HEK293 (cell line): Measurements from ENCODE around the gene CDKAL1.
"Not testable (repeated sequence)": the region's sequence is repeated elsewhere in the genome, so short reads cannot be mapped to it uniquely, and the experiment has no call there.

Source experiments
- CTCF ChIA-PET: fragments of 350-600 bp; formaldehyde crosslinking; extraction: SDS; loops from one replicate; lab custom pipeline; 2021; ENCODE audit warnings: antibody characterized with exemption; lab: Yijun Ruan, JAX
- POLR2A ChIA-PET: fragments of 300-600 bp; formaldehyde crosslinking; extraction: SDS; loops from one replicate; lab custom pipeline; 2020; ENCODE audit warnings: antibody characterized with exemption, inconsistent platforms; lab: Yijun Ruan, JAX
- H3K27ac ChIP-seq: fragments of 200-500 bp; sonication (Bioruptor generic); 2 replicates; pipeline ENCODE4 v1.5.1; 2014; ENCODE audit warnings: low read depth, low read length, control low read depth, inconsistent platforms; ENCODE audit errors: extremely low read depth
- H3K36me3 ChIP-seq, 2 experiments: fragments of 200-500 bp in 1 of 2; sonication (Bioruptor generic) in 1 of 2; 1 replicate in 1 of 2; 2 replicates in 1 of 2; pipeline ENCODE4 v1.5.1; 2014 to 2017; ENCODE audit warnings: inconsistent platforms in 2 of 2, low read length in 2 of 2; ENCODE audit not compliant: control insufficient read depth in 2 of 2, insufficient read depth in 1 of 2
- H3K4me1 ChIP-seq: fragments of 200-500 bp; sonication (Bioruptor generic); 2 replicates; pipeline ENCODE4 v1.5.1; 2014; ENCODE audit warnings: mild to moderate bottlenecking, low read length, inconsistent platforms; ENCODE audit not compliant: control insufficient read depth, insufficient read depth
- H3K4me3 ChIP-seq: 2 replicates; pipeline ENCODE4 v1.5.1; 2011; ENCODE audit warnings: low read depth, mild to moderate bottlenecking, control low read depth, low read length, moderate library complexity
- H3K9me3 ChIP-seq: fragments of 200-500 bp; sonication (Bioruptor generic); 2 replicates; pipeline ENCODE4 v1.5.1; 2014; ENCODE audit warnings: low read depth, low read length, inconsistent platforms; ENCODE audit not compliant: control insufficient read depth, insufficient read depth
- GLIS2 ChIP-seq: fragments of 450-650 bp; formaldehyde crosslinking; IDR thresholded peaks from 2 replicates; pipeline ENCODE4 v1.5.1; 2016; ENCODE audit warnings: missing biosample characterization, missing genetic modification characterization
- HOXA7 ChIP-seq: sonication (generic); formaldehyde crosslinking; IDR thresholded peaks from 2 replicates; pipeline ENCODE4 v1.8.1; 2022; ENCODE audit warnings: missing genetic modification reagents, borderline replicate concordance
- KLF10 ChIP-seq: fragments of 450-650 bp; IDR thresholded peaks from 2 replicates; pipeline ENCODE4 v1.5.1; 2018; ENCODE audit warnings: missing biosample characterization, mild to moderate bottlenecking, missing genetic modification characterization
- KLF9 ChIP-seq: fragments of 450-650 bp; formaldehyde crosslinking; IDR thresholded peaks from 2 replicates; pipeline ENCODE4 v1.5.1; 2016; ENCODE audit warnings: missing biosample characterization, missing genetic modification characterization, low read depth
- SALL2 ChIP-seq: fragments of 450-650 bp; formaldehyde crosslinking; IDR thresholded peaks from 2 replicates; pipeline ENCODE4 v1.5.0; 2017; ENCODE audit warnings: missing biosample characterization, mild to moderate bottlenecking, missing genetic modification characterization, borderline replicate concordance
- SCRT2 ChIP-seq: fragments of 450-650 bp; formaldehyde crosslinking; IDR thresholded peaks from 2 replicates; pipeline ENCODE4 v1.5.1; 2016; ENCODE audit warnings: missing biosample characterization, missing genetic modification characterization
- YY1 ChIP-seq: fragments of 450-650 bp; formaldehyde crosslinking; IDR thresholded peaks from 2 replicates; pipeline ENCODE4 v1.5.1; 2018; ENCODE audit warnings: missing biosample characterization, missing genetic modification characterization
- ZBTB48 ChIP-seq: fragments of 450-650 bp; formaldehyde crosslinking; IDR thresholded peaks from 2 replicates; pipeline ENCODE4 v1.5.1; 2016; ENCODE audit warnings: missing biosample characterization, missing genetic modification characterization
- ZBTB8A ChIP-seq: fragments of 450-650 bp; formaldehyde crosslinking; IDR thresholded peaks from 2 replicates; pipeline ENCODE4 v1.5.1; 2016; ENCODE audit warnings: missing biosample characterization, missing genetic modification characterization
- ZFP37 ChIP-seq: fragments of 450-650 bp; formaldehyde crosslinking; IDR thresholded peaks from 2 replicates; pipeline ENCODE4 v1.5.1; 2016; ENCODE audit warnings: missing biosample characterization, missing genetic modification characterization
- ZNF10 ChIP-seq: fragments of 450-650 bp; formaldehyde crosslinking; IDR thresholded peaks from 2 replicates; pipeline ENCODE4 v1.5.1; 2017; ENCODE audit warnings: missing biosample characterization, missing genetic modification characterization
- ZNF140 ChIP-seq: fragments of 450-650 bp; formaldehyde crosslinking; IDR thresholded peaks from 2 replicates; pipeline ENCODE4 v1.5.1; 2016; ENCODE audit warnings: missing biosample characterization, missing genetic modification characterization
- ZNF175 ChIP-seq: fragments of 450-650 bp; formaldehyde crosslinking; IDR thresholded peaks from 2 replicates; pipeline ENCODE4 v1.5.1; 2016; ENCODE audit warnings: missing biosample characterization, missing genetic modification characterization
- ZNF302 ChIP-seq: fragments of 450-650 bp; formaldehyde crosslinking; IDR thresholded peaks from 2 replicates; pipeline ENCODE4 v1.5.1; 2016; ENCODE audit warnings: missing biosample characterization, missing genetic modification characterization, low read depth
- ZNF391 ChIP-seq: fragments of 450-650 bp; formaldehyde crosslinking; IDR thresholded peaks from 2 replicates; pipeline ENCODE4 v1.5.1; 2016; ENCODE audit warnings: low read depth, missing biosample characterization, missing genetic modification characterization, borderline replicate concordance
- ZNF394 ChIP-seq: fragments of 450-650 bp; formaldehyde crosslinking; IDR thresholded peaks from 2 replicates; pipeline ENCODE4 v1.5.1; 2016; ENCODE audit warnings: missing biosample characterization, missing genetic modification characterization, mild to moderate bottlenecking, moderate library complexity, borderline replicate concordance
- ZNF416 ChIP-seq: fragments of 450-650 bp; formaldehyde crosslinking; IDR thresholded peaks from 2 replicates; pipeline ENCODE4 v1.5.1; 2016; ENCODE audit warnings: missing biosample characterization, missing genetic modification characterization
- ZNF558 ChIP-seq: fragments of 450-650 bp; formaldehyde crosslinking; IDR thresholded peaks from 2 replicates; pipeline ENCODE4 v1.5.1; 2016; ENCODE audit warnings: missing biosample characterization, missing genetic modification characterization
- ZNF624 ChIP-seq: fragments of 450-650 bp; formaldehyde crosslinking; IDR thresholded peaks from 2 replicates; pipeline ENCODE4 v1.5.1; 2017; ENCODE audit warnings: missing biosample characterization, missing genetic modification characterization
- ZNF707 ChIP-seq: fragments of 450-650 bp; formaldehyde crosslinking; IDR thresholded peaks from 2 replicates; pipeline ENCODE4 v1.5.1; 2016; ENCODE audit warnings: missing biosample characterization, missing genetic modification characterization
- ZNF791 ChIP-seq: fragments of 450-650 bp; formaldehyde crosslinking; IDR thresholded peaks from 2 replicates; pipeline ENCODE4 v1.5.1; 2016; ENCODE audit warnings: missing biosample characterization, missing genetic modification characterization
- ZNF843 ChIP-seq: fragments of 450-650 bp; formaldehyde crosslinking; IDR thresholded peaks from 2 replicates; pipeline ENCODE4 v1.5.1; 2016; ENCODE audit warnings: missing biosample characterization, missing genetic modification characterization
- TF ChIP-seq, protein P1 (sequence below): fragments of 450-650 bp; formaldehyde crosslinking; IDR thresholded peaks from 2 replicates; pipeline ENCODE4 v1.5.1; 2016; ENCODE audit warnings: missing biosample characterization, missing genetic modification characterization
- TF ChIP-seq, protein P2 (sequence below): fragments of 450-650 bp; formaldehyde crosslinking; IDR thresholded peaks from 2 replicates; pipeline ENCODE4 v1.5.1; 2016; ENCODE audit warnings: missing biosample characterization, missing genetic modification characterization
- TF ChIP-seq, protein P3 (sequence below): fragments of 450-650 bp; formaldehyde crosslinking; IDR thresholded peaks from 2 replicates; pipeline ENCODE4 v1.5.1; 2016; ENCODE audit warnings: missing biosample characterization, missing genetic modification characterization
- TF ChIP-seq, protein P4 (sequence below): fragments of 450-650 bp; formaldehyde crosslinking; IDR thresholded peaks from 2 replicates; pipeline ENCODE4 v1.5.1; 2016; ENCODE audit warnings: missing biosample characterization, missing genetic modification characterization

The CDKAL1 gene

DNA sequence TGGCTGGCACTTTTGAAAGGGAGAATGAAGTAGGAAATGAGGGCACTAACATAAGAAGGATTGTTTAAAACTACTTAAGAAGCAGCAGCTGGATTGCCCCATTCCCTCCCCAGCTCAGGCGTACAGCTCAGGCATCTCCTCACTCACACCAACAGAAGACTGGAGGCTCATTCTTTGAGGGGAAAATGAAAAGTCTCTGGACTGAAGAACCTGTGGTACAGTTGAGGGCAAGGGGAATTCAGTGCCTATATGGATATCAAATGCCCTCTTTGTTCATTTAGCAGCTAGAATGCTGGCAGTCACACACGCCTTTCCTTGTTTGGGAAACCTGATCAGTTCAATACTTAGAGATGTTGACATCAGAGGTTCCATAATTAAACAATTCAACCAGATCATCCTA is 557.2 kb downstream of the CDKAL1 start:
- H3K4me3 ChIP-seq, result no peak overlapping the region
- no peak for TF ChIP-seq SALL2 (tag by site-specific recombination)
- no peak for TF ChIP-seq ZBTB48 (tag by site-specific recombination)
- no peak for TF ChIP-seq ZNF140 (tag by site-specific recombination)
- TF ChIP-seq ZFP37 (tag by site-specific recombination), result no peak
- TF ChIP-seq ZNF10 (tag by site-specific recombination), result no peak
- TF ChIP-seq, protein P1, sequence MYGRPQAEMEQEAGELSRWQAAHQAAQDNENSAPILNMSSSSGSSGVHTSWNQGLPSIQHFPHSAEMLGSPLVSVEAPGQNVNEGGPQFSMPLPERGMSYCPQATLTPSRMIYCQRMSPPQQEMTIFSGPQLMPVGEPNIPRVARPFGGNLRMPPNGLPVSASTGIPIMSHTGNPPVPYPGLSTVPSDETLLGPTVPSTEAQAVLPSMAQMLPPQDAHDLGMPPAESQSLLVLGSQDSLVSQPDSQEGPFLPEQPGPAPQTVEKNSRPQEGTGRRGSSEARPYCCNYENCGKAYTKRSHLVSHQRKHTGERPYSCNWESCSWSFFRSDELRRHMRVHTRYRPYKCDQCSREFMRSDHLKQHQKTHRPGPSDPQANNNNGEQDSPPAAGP (tag by site-specific recombination), result no peak
- no peak for TF ChIP-seq ZNF394
- no peak for TF ChIP-seq HOXA7 (CRISPR knock-in tag)
- TF ChIP-seq ZNF558 (tag by site-specific recombination), result no peak
- TF ChIP-seq ZNF791 (tag by site-specific recombination), result no peak
- TF ChIP-seq ZNF624 (tag by site-specific recombination), result no peak
- TF ChIP-seq SCRT2 (tag by site-specific recombination), result no peak
- TF ChIP-seq YY1, result no peak
- TF ChIP-seq ZNF707 (tag by site-specific recombination), result no peak
- H3K27ac ChIP-seq, result no peak overlapping the region
- CTCF ChIA-PET, result no interaction called here
- H3K36me3 ChIP-seq, result no peaks in the 10 kb centered on the region
- POLR2A ChIA-PET, result no interaction called here
- H3K9me3 ChIP-seq, result no peaks in the 10 kb centered on the region
- H3K4me1 ChIP-seq, result no peaks in the 10 kb centered on the region

DNA sequence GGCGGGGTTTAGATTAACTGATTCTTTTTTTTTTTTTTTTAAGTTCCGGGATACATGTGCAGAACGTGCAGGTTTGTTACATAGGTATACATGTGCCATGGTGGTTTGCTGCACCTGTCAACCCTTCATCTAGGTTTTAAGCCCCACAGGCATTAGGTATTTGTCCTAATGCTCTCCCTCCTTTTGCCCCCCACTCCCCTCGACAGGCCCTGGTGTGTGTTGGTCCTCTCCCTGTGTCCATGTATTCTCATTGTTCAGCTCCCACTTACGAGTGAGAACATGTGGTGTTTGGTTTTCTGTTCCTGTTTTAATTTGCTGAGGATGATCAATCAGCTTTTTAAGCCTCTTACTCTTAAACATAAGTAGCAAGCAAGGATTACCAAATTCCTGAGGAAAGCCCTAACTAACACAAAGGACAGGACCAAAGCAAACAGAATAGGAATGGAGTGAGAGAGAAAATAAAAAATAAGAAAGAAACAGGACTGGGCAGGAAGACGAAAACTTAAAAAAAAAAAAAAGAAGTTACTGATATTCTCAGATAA is 558.0 kb downstream of the CDKAL1 start:
- H3K4me1 ChIP-seq, H3K36me3 ChIP-seq, H3K4me3 ChIP-seq, CTCF ChIA-PET, H3K27ac ChIP-seq, H3K9me3 ChIP-seq, POLR2A ChIA-PET: not testable (repeated sequence)

DNA sequence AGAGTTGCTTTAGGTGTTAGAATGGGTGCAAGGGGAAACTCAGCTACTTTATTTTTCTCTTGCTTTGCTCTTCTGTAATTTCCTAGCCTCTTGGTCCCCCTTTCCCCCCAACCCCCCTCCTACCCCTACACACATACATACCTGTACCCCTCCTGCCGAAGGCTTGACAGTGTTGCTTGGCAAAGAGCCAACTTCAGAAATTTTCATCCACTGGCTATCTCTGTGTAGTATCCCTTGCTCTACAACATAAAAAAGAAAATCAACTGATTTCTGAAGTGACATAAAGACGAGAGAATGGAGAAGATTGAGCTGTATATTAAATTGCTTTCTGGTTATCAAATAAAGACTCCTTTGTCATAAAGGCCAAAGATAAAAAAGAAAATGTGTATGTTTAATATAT is 561.2 kb downstream of the CDKAL1 start:
- CTCF ChIA-PET, result interaction anchor here (0.7 kb wide), 1 partner anchor 173 kb away, joined by 3 read pairs; no protein-coding TSS in a partner anchor
- H3K27ac ChIP-seq, result no peak overlapping the region
- POLR2A ChIA-PET, result no interaction called here
- TF ChIP-seq ZNF416 (tag by site-specific recombination), result no peak
- TF ChIP-seq GLIS2 (tag by site-specific recombination), result no peak
- no peak for TF ChIP-seq KLF10 (tag by site-specific recombination)
- TF ChIP-seq, protein P2, sequence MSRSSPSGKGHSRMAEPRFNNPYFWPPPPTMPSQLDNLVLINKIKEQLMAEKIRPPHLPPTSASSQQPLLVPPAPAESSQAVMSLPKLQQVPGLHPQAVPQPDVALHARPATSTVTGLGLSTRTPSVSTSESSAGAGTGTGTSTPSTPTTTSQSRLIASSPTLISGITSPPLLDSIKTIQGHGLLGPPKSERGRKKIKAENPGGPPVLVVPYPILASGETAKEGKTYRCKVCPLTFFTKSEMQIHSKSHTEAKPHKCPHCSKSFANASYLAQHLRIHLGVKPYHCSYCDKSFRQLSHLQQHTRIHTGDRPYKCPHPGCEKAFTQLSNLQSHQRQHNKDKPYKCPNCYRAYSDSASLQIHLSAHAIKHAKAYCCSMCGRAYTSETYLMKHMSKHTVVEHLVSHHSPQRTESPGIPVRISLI (tag by site-specific recombination), result no peak
- no peak for TF ChIP-seq KLF9
- no peak for TF ChIP-seq ZBTB8A (tag by site-specific recombination)
- TF ChIP-seq ZNF843 (tag by site-specific recombination), result no peak
- no peak for TF ChIP-seq ZNF302 (tag by site-specific recombination)
- TF ChIP-seq, protein P3, sequence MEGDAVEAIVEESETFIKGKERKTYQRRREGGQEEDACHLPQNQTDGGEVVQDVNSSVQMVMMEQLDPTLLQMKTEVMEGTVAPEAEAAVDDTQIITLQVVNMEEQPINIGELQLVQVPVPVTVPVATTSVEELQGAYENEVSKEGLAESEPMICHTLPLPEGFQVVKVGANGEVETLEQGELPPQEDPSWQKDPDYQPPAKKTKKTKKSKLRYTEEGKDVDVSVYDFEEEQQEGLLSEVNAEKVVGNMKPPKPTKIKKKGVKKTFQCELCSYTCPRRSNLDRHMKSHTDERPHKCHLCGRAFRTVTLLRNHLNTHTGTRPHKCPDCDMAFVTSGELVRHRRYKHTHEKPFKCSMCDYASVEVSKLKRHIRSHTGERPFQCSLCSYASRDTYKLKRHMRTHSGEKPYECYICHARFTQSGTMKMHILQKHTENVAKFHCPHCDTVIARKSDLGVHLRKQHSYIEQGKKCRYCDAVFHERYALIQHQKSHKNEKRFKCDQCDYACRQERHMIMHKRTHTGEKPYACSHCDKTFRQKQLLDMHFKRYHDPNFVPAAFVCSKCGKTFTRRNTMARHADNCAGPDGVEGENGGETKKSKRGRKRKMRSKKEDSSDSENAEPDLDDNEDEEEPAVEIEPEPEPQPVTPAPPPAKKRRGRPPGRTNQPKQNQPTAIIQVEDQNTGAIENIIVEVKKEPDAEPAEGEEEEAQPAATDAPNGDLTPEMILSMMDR, result no peak
- TF ChIP-seq ZNF391 (tag by site-specific recombination), result no peak
- no peak for TF ChIP-seq SCRT2 (tag by site-specific recombination)
- TF ChIP-seq, protein P4, sequence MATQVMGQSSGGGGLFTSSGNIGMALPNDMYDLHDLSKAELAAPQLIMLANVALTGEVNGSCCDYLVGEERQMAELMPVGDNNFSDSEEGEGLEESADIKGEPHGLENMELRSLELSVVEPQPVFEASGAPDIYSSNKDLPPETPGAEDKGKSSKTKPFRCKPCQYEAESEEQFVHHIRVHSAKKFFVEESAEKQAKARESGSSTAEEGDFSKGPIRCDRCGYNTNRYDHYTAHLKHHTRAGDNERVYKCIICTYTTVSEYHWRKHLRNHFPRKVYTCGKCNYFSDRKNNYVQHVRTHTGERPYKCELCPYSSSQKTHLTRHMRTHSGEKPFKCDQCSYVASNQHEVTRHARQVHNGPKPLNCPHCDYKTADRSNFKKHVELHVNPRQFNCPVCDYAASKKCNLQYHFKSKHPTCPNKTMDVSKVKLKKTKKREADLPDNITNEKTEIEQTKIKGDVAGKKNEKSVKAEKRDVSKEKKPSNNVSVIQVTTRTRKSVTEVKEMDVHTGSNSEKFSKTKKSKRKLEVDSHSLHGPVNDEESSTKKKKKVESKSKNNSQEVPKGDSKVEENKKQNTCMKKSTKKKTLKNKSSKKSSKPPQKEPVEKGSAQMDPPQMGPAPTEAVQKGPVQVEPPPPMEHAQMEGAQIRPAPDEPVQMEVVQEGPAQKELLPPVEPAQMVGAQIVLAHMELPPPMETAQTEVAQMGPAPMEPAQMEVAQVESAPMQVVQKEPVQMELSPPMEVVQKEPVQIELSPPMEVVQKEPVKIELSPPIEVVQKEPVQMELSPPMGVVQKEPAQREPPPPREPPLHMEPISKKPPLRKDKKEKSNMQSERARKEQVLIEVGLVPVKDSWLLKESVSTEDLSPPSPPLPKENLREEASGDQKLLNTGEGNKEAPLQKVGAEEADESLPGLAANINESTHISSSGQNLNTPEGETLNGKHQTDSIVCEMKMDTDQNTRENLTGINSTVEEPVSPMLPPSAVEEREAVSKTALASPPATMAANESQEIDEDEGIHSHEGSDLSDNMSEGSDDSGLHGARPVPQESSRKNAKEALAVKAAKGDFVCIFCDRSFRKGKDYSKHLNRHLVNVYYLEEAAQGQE (tag by site-specific recombination), result no peak
- no peak for TF ChIP-seq ZNF707 (tag by site-specific recombination)
- no peak for TF ChIP-seq ZNF175 (tag by site-specific recombination)

More for the DNA sequence above, 561.2 kb downstream of the CDKAL1 start:
- Histone ChIP-seq H3K36me3 (no peaks in the 10 kb centered on the region), H3K9me3 (no peaks in the 10 kb centered on the region), H3K4me1 (no peaks in the 10 kb centered on the region), H3K4me3 (no peak overlapping the region)
